ENCODE results near the gene PRDX5.

DNA sequence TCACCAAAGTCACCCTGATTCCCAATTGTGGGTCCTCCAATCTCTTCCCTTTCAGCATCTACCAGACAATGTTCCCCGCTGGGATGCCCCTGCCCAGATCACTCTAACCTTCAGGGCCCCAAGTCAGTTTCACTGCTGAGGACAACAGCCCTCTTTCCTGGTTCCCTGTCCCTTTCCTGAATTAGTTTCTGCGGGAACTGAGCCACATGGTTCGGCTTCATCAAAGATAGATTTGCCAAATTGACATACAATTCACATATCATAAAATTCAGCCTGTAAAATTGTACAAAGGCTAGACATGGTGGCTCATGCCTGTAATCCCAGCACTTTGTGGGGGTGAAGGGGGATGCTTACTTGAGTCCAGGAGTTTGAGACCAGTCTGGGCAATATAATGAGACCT is 10.1 kb downstream of the PRDX5 start:
- TF ChIP-seq, protein P1, sequence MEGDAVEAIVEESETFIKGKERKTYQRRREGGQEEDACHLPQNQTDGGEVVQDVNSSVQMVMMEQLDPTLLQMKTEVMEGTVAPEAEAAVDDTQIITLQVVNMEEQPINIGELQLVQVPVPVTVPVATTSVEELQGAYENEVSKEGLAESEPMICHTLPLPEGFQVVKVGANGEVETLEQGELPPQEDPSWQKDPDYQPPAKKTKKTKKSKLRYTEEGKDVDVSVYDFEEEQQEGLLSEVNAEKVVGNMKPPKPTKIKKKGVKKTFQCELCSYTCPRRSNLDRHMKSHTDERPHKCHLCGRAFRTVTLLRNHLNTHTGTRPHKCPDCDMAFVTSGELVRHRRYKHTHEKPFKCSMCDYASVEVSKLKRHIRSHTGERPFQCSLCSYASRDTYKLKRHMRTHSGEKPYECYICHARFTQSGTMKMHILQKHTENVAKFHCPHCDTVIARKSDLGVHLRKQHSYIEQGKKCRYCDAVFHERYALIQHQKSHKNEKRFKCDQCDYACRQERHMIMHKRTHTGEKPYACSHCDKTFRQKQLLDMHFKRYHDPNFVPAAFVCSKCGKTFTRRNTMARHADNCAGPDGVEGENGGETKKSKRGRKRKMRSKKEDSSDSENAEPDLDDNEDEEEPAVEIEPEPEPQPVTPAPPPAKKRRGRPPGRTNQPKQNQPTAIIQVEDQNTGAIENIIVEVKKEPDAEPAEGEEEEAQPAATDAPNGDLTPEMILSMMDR (conservative IDR thresholded peaks at IDR 0.05) = no peak
- TF ChIP-seq EZH2 (IDR thresholded peaks at IDR 0.05; ENCODE audit: low read depth) = no peak

Data from PC-9 (cell line).